HL-60/S4 treated with retinoic acid at 250 ng/mL for 4 days and 3 days (cell line): ENCODE data around the gene PCDHA13.
"Not testable (repeated sequence)": the region's sequence is repeated elsewhere in the genome, so short reads cannot be mapped to it uniquely, and the experiment has no call there.

Source experiments
- in situ Hi-C: fragments of 300-500 bp; cut with MboI; formaldehyde crosslinking; loops from 2 replicates; pipeline ENCODE4 v1.7.0; 2022; ENCODE audit warnings: low sequenced_read_pairs

The PCDHA13 gene, protein sequence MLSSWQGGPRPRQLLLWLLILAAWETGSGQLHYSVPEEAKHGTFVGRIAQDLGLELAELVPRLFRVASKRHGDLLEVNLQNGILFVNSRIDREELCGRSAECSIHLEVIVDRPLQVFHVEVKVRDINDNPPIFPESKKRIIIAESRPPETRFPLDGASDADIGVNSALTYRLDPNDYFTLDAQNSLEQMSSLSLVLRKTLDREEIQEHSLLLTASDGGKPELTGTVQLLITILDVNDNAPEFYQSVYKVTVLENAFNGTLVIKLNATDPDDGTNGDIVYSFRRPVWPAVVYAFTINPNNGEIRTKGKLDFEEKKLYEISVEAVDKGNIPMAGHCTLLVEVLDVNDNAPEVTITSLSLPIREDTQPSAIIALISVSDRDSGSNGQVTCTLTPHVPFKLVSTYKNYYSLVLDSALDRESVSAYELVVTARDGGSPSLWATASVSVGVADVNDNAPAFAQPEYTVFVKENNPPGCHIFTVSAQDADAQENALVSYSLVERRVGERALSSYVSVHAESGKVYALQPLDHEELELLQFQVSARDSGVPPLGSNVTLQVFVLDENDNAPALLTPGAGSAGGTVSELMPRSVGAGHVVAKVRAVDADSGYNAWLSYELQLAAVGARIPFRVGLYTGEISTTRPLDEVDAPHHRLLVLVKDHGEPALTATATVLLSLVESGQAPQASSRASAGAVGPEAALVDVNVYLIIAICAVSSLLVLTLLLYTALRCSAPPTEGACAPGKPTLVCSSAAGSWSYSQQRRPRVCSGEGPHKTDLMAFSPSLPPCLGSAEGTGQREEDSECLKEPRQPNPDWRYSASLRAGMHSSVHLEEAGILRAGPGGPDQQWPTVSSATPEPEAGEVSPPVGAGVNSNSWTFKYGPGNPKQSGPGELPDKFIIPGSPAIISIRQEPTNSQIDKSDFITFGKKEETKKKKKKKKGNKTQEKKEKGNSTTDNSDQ

DNA sequence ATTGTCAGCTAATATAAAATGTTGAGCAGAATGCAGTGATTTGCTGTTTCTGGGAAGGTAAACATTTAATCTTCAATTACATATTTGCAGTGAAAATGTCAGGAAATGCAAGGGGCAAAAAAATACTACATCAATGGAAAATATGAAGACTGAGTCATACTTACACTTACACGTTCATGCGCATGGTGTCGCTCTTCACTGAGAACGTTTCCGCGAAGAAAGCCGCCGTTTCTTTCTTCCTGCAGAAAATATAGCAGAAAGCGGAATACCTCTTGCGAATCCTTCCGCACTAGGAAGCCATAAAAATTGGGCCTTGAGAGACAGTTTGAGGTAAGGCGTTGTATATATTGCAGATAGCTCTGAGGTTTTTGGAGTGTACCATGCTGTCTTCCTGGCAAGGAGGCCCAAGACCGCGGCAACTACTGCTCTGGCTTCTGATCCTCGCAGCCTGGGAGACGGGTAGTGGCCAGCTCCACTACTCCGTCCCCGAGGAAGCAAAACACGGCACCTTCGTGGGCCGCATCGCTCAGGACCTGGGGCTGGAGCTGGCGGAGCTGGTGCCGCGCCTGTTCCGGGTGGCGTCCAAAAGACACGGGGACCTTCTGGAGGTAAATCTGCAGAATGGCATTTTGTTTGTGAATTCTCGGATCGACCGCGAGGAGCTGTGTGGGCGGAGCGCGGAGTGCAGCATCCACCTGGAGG is at the start of gene PCDHA13:
Gene PCDHA13, plus strand, starts transcription at position 236 of the 702 bp plus-strand sequence. Its CDS starts 145 bp downstream, at position 381.
- in situ Hi-C loops, result no loop called here

DNA sequence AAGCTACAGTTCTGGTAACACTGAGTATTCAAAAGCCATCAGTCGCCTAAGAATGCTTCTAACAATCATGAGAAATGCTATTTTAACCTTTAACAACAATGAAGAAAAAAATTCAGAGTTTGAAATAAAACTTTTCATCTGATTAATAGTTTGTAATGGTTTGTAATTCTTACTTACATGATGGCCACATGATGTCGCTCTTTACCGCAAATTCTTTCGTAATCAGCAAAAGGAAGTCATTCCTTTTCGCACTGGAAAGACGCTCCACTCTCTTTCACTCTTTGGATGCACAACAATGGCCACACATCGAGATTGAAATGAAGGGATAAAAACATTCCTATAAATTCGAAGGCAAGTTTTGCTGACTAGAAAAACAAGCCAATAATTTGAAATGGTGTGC is 47.9 kb upstream of the PCDHA13 start, which contains the start of gene PCDHA7:
Gene PCDHA7, plus strand, starts transcription at position 277 of the 400 bp plus-strand sequence. Its CDS starts 115 bp downstream, at position 392.
- in situ Hi-C loops, result no loop called here

DNA sequence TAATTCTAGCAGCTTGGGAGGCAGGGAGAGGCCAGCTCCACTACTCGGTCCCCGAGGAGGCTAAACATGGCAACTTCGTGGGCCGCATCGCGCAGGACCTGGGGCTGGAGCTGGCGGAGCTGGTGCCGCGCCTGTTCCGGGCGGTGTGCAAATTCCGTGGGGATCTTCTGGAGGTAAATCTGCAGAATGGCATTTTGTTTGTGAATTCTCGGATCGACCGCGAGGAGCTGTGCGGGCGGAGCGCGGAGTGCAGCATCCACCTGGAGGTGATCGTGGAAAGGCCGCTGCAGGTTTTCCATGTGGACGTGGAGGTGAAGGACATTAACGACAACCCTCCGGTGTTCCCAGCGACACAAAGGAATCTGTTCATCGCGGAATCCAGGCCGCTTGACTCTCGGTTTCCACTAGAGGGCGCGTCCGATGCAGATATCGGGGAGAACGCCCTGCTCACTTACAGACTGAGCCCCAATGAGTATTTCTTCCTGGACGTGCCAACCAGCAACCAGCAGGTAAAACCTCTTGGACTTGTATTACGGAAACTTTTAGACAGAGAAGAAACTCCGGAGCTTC is 47.4 kb upstream of the PCDHA13 start:
- in situ Hi-C loops, result not testable (repeated sequence)

DNA sequence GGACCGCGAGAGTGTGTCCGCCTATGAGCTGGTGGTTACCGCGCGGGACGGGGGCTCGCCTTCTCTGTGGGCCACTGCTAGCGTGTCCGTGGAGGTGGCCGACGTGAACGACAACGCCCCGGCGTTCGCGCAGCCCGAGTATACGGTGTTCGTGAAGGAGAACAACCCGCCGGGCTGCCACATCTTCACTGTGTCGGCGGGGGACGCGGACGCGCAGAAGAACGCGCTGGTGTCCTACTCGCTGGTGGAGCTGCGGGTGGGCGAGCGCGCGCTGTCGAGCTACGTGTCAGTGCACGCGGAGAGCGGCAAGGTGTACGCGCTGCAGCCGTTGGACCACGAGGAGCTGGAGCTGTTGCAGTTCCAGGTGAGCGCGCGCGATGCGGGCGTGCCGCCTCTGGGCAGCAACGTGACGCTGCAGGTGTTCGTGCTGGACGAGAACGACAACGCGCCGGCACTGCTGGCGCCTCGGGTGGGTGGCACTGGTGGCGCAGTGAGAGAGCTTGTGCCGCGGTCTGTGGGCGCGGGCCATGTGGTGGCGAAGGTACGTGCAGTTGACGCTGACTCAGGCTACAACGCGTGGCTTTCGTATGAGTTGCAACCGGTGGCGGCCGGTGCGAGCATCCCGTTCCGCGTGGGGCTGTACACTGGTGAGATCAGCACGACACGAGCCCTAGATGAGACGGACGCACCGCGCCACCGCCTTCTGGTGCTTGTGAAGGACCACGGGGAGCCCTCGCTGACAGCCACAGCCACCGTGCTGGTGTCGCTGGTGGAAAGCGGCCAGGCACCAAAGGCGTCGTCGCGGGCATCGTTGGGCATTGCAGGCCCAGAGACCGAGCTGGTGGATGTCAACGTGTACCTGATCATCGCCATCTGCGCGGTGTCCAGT is 46.1 kb upstream of the PCDHA13 start:
- in situ Hi-C loops, result no loop called here

DNA sequence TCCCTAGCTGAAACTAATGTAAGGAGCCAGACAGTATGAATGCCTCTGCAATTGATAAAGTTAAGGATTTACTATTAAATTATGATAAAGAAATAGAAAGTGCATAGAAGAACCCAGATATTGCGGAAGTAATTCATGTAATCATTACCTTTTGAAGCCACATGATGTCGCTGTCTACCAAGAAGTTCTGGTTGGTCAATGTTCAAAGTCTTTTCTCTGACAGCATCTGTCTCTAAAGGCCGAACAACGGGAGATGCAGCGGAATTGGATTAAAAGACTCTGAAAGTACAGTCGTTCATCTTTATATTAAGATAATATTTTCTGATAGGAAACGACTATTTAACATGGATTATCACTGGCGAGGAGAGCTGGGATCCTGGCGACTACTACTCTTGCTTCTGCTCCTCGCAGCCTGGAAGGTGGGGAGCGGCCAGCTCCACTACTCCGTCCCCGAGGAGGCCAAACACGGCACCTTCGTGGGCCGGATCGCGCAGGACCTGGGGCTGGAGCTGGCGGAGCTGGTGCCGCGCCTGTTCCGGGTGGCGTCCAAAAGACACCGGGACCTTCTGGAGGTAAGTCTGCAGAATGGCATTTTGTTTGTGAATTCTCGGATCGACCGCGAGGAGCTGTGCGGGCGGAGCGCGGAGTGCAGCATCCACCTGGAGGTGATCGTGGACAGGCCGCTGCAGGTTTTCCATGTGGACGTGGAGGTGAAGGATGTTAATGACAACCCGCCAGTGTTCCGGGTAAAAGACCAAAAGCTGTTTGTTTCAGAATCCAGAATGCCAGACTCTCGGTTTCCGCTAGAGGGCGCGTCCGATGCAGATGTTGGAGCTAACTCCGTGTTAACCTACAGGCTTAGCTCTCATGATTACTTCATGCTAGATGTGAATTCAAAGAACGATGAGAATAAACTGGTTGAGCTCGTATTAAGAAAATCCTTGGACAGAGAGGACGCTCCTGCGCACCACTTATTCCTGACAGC is 40.7 kb upstream of the PCDHA13 start, which contains the start of gene PCDHA8:
Gene PCDHA8, plus strand, starts transcription at position 210 of the 985 bp plus-strand sequence. Its CDS starts 135 bp downstream, at position 345.
- in situ Hi-C loops, result no loop called here

DNA sequence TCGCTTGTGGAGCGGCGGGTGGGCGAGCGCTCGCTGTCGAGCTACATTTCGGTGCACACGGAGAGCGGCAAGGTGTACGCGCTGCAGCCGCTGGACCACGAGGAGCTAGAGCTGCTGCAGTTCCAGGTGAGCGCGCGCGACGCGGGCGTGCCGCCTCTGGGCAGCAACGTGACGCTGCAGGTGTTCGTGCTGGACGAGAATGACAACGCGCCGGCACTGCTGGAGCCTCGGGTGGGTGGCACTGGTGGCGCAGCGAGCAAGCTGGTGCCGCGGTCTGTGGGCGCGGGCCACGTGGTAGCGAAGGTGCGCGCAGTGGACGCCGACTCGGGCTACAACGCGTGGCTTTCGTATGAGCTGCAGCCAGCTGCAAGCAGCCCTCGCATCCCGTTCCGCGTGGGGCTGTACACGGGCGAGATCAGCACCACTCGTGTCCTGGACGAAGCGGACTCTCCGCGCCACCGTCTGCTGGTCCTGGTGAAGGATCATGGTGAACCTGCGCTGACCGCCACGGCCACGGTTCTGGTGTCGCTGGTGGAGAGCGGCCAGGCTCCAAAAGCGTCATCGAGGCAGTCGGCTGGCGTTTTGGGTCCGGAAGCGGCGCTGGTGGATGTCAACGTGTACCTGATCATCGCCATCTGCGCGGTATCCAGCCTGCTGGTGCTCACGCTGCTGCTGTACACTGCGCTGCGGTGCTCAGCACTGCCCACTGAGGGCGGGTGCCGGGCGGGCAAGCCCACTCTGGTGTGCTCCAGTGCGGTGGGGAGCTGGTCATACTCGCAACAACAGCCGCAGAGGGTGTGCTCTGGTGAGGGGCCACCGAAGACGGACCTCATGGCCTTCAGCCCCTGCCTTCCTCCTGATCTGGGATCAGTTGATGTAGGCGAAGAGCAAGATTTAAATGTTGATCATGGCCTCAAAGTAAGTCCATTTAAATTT is 38.9 kb upstream of the PCDHA13 start:
- in situ Hi-C loops, result no loop called here

DNA sequence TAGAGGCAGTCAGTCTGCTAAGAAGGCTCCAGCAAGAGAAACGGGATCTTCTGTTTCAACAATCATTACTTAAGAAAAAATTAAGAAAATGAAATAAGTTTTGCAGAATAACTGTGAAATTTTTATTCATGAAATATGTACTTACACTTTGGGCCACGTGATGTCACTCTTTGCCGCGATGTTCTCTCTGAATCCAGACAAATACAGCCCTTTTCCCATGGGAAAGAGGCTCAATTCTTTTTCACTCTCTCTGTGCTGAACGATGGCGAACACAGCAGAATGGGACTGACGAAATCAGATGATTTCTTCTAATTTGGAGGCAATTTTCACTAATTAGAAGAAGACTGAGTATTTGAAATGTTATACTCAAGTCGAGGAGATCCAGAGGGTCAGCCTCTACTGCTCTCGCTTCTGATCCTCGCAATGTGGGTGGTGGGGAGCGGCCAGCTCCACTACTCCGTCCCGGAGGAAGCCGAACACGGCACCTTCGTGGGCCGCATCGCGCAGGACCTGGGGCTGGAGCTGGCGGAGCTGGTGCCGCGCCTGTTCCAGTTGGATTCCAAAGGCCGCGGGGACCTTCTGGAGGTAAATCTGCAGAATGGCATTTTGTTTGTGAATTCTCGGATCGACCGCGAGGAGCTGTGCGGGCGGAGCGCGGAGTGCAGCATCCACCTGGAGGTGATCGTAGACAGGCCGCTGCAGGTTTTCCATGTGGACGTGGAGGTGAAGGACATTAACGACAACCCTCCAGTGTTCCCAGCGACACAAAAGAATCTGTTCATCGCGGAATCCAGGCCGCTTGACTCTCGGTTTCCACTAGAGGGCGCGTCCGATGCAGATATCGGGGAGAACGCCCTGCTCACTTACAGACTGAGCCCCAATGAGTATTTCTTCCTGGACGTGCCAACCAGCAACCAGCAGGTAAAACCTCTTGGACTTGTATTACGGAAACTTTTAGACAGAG is 33.5 kb upstream of the PCDHA13 start, which contains the start of gene PCDHA9:
Gene PCDHA9, plus strand, starts transcription at position 244 of the 964 bp plus-strand sequence. Its CDS starts 114 bp downstream, at position 358.
- in situ Hi-C loops, result not testable (repeated sequence)

DNA sequence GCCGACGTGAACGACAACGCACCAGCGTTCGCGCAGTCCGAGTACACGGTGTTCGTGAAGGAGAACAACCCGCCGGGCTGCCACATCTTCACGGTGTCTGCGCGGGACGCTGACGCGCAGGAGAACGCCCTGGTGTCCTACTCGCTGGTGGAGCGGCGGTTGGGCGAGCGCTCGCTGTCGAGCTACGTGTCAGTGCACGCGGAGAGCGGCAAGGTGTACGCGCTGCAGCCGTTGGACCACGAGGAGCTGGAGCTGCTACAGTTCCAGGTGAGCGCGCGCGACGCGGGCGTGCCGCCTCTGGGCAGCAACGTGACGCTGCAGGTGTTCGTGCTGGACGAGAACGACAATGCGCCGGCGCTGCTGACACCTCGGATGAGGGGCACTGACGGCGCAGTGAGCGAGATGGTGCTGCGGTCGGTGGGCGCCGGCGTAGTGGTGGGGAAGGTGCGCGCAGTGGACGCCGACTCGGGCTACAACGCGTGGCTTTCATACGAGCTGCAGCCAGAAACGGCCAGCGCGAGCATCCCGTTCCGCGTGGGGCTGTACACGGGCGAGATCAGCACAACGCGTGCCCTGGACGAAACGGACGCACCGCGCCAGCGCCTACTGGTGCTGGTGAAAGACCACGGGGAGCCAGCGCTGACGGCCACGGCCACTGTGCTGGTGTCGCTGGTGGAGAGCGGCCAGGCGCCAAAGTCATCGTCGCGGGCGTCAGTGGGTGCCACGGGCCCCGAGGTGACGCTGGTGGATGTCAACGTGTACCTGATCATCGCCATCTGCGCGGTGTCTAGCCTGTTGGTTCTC is 31.9 kb upstream of the PCDHA13 start:
- in situ Hi-C loops, result not testable (repeated sequence)

DNA sequence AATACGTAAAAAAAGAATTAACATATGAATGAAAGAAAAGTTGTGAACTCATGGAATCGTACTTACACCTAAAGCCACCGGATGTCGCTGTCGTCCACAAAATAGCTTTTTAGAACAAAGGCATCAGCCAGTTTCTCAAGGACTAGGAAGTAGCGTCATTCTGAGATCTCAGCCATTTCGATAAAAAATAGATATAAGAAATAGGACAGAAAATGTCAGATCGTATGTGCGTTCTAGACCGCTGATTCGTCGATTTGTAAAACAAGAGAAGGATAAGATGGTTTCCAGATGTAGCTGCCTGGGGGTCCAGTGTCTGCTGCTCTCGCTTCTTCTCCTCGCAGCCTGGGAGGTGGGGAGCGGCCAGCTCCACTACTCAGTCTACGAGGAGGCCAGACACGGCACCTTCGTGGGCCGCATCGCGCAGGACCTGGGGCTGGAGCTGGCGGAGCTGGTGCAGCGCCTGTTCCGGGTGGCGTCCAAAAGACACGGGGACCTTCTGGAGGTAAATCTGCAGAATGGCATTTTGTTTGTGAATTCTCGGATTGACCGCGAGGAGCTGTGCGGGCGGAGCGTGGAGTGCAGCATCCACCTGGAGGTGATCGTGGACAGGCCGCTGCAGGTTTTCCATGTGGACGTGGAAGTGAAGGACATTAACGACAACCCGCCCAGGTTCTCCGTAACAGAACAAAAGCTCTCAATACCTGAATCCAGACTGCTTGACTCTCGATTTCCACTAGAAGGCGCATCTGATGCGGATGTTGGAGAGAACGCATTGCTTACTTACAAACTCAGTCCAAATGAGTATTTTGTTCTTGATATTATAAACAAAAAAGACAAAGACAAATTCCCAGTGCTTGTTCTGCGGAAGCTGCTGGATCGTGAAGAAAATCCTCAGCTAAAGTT is 25.9 kb upstream of the PCDHA13 start, which contains the start of gene PCDHA10:
Gene PCDHA10, plus strand, starts transcription at position 126 of the 903 bp plus-strand sequence. Its CDS starts 152 bp downstream, at position 278.
- in situ Hi-C loops, result no loop called here

DNA sequence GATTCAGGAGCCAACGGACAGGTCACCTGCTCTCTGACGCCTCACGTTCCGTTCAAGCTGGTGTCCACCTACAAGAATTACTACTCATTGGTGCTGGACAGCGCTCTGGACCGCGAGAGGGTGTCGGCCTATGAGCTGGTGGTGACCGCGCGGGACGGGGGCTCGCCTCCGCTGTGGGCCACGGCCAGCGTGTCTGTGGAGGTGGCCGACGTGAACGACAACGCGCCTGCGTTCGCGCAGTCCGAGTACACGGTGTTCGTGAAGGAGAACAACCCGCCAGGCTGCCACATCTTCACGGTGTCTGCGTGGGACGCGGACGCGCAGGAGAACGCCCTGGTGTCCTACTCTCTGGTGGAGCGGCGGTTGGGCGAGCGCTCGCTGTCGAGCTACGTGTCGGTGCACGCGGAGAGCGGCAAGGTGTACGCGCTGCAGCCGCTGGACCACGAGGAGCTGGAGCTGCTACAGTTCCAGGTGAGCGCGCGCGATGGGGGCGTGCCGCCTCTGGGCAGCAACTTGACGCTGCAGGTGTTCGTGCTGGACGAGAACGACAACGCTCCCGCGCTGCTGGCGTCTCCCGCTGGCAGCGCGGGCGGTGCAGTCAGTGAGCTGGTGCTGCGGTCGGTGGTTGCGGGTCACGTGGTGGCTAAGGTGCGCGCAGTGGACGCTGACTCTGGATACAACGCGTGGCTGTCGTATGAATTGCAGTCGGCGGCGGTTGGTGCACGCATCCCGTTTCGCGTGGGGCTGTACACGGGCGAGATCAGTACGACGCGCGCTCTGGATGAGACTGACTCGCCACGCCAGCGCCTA is 24.5 kb upstream of the PCDHA13 start:
- in situ Hi-C loops, result no loop called here

DNA sequence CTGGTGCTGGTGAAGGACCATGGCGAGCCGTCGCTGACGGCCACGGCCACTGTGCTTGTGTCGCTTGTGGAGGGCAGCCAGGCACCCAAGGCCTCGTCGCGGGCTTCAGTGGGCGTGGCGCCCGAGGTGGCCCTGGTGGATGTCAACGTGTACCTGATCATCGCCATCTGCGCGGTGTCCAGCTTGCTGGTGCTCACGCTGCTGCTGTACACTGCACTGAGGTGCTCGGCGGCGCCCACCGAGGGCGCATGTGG is 24.0 kb upstream of the PCDHA13 start:
- in situ Hi-C loops, result no loop called here

DNA sequence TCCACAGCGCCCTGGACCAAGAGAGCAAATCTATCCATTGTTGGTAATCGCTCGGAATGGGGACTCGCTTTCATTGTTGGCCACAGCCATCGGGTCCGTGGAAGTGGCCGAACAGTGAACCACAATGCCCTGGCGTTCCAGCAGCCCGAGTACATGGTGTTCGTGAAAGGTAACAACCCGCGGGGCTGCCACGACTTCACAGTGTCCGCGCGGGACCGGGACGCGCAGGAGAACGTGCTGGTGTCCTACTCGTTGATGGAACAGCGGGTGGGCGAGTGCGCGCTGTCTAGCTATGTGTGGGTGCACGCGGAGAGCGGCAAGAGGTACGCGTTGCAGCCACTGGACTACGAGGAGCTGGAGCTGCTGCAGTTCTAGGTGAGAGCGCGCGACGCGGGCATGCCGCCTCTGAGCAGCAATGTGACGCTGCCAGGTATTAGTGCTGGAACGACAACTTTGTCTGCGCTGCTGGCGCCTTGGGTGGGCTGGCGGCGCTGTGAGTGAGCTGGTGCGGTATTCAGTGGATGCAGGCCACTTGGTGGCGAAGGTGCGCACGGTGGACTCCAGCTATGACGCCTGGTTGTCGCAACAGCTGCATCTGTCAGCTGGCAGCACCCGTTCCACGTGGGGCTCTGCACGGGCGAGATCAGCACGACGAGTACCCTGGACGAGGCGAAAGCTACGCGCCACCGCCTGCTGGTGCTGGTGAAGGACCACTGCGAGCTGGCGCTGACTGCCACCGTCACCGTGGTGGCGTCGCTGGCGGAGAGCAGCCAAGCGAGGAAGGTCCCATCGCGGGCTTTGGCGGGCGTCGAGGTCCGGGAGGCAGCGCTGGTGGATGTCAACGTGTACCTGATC is 19.3 kb upstream of the PCDHA13 start:
- in situ Hi-C loops, result no loop called here
